ENCODE data around the gene PSTPIP1. TPM values are rescaled to one million over a fixed set of nuclear protein-coding genes. Genes with fewer than 3 reads are reported as not detected.

Gene PSTPIP1
- total and polyA plus RNA-seq, 2 of the 8 experiments (the other 6 are each of a cell fraction or from before 2014, with no cell fraction given) = 1.6 to 1.8 TPM

DNA sequence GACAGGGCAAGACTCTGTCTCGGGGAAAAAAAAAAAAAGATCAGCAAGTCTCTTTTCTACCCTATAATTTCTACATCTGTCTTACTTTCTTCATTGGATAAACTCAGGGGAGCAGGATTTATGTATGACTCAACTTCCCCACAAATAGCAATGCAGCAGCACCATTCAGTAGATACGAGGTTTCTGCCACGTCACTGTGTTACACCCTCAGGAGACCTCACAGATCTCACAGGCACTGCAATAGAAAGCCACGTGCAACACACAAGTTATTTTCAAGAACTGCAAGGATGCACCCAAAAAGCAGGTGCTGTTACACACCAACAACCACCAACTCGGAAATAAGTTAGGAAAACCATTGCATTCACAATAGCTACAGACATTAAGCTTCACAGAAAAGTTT is 45.7 kb downstream of the PSTPIP1 start:
- Histone ChIP-seq H3K23ac (ENCODE audit: insufficient read length) (no peak overlapping the region), H4K8ac (ENCODE audit: extremely low read depth, insufficient read depth, low read length) (no peak overlapping the region), H3K56ac (replicated peaks; ENCODE audit: insufficient read length, low read depth, low read length) (no peak overlapping the region), H3K27ac (ENCODE audit: low read depth, low read length) (no peak overlapping the region), H3K14ac (ENCODE audit: insufficient read length) (no peak overlapping the region), H3K9ac (replicated peaks in 1 of 4; ENCODE audit: extremely low read depth in 1 of 4, low read depth in 3 of 4, low read length in 3 of 4) (no peak overlapping the region), H3K79me1 (ENCODE audit: low read depth, low read length) (no peaks in the 10 kb centered on the region), H3K23me2 (ENCODE audit: low read depth, low read length) (no peaks in the 10 kb centered on the region), H3K27me3 (replicated peaks in 1 of 4; ENCODE audit: control insufficient read depth in 3 of 4, extremely low read depth in 1 of 4, insufficient read depth in 3 of 4, low read length in 3 of 4) (no peaks in the 10 kb centered on the region), H3K18ac (ENCODE audit: extremely low read depth, low read length) (no peak overlapping the region), H3K9me3 (ENCODE audit: insufficient read depth in 2 of 2, low read depth in 1 of 2, low read length in 1 of 2) (peaks cover 0 to 12% of the 10 kb centered on the region in 2 experiments; a peak in 1 of 4 replicates), H2BK5ac (ENCODE audit: low read depth, low read length) (no peak overlapping the region), H4K91ac (replicated peaks; ENCODE audit: insufficient read length, low read length) (no peak overlapping the region), H3K79me2 (ENCODE audit: control insufficient read depth in 1 of 2, insufficient read depth in 2 of 2, low read length in 2 of 2) (no peaks in the 10 kb centered on the region), H2AK5ac (ENCODE audit: low read depth, low read length) (no peak overlapping the region), H3K4ac (replicated peaks; ENCODE audit: insufficient read length, low read depth, low read length) (no peak overlapping the region), H4K5ac (ENCODE audit: insufficient read length, low read depth, low read length) (no peak overlapping the region), H3K4me2 (ENCODE audit: insufficient read depth in 1 of 2, low read depth in 2 of 2, low read length in 2 of 2) (no peak overlapping the region), H3K36me3 (ENCODE audit: control insufficient read depth in 2 of 4, insufficient read depth in 4 of 4, low read length in 3 of 4) (peaks cover 0 to 19% (median 8%) of the 10 kb centered on the region in 4 experiments; a peak in 7 of 8 replicates), H2BK15ac (ENCODE audit: low read length) (no peak overlapping the region), H3K4me1 (replicated peaks in 1 of 4; ENCODE audit: control insufficient read depth in 3 of 4, insufficient read depth in 4 of 4, low read length in 3 of 4) (no peaks in the 10 kb centered on the region), H2AFZ (ENCODE audit: low read length) (no peak overlapping the region), H2BK12ac (ENCODE audit: low read depth, low read length) (no peak overlapping the region), H2BK120ac (replicated peaks; ENCODE audit: low read depth, low read length) (no peak overlapping the region), H4K20me1 (replicated peaks in 1 of 2; ENCODE audit: control insufficient read depth in 1 of 2, insufficient read depth in 2 of 2, low read length in 2 of 2) (peaks cover 0 to 4% of the 10 kb centered on the region in 2 experiments), H3K4me3 (ENCODE audit: extremely low read depth in 1 of 4, insufficient read depth in 2 of 4, low read depth in 3 of 4, low read length in 4 of 4) (no peak overlapping the region), H2BK20ac (ENCODE audit: low read length) (no peak overlapping the region)
- FAIRE-seq (no peak), DNase-seq (ENCODE audit: low read depth in 1 of 2, low spot score in 2 of 2) (no peak)
- 97% methylated on average over 4 of the region's 5 CpGs; no CpG with 5 or more reads in 1 of the 2 experiments for WGBS, 2 experiments (ENCODE audit: extremely low coverage in 1 of 2, insufficient coverage in 1 of 2, insufficient read length in 1 of 2, insufficient replicate concordance in 2 of 2, low coverage in 1 of 2, low lambda C conversion rate in 2 of 2, missing lambda C conversion rate in 1 of 2)
- POLR2A ChIA-PET (ENCODE audit: partially characterized antibody) = no interaction called here
- TF ChIP-seq RXRA (IDR thresholded peaks at IDR 0.05; ENCODE audit: insufficient read depth, low read depth, low read length) (no peak), CBX5 (IDR thresholded peaks at IDR 0.05; ENCODE audit: low read depth, low read length) (no peak), NANOG (IDR thresholded peaks at IDR 0.05; ENCODE audit: insufficient read depth, low read depth, low read length, poor library complexity, severe bottlenecking) (no peak), KDM1A (IDR thresholded peaks at IDR 0.05; ENCODE audit: borderline replicate concordance, low read length) (no peak), RNF2 (IDR thresholded peaks at IDR 0.05; ENCODE audit: borderline replicate concordance, low read depth, low read length, missing control alignments, poor library complexity, severe bottlenecking) (no peak), HDAC6 (IDR thresholded peaks at IDR 0.05; ENCODE audit: low read depth, low read length) (no peak), SRF (IDR thresholded peaks at IDR 0.05; ENCODE audit: low read depth, low read length) (no peak), RAD21 (IDR thresholded peaks at IDR 0.05 in 1 of 2, conservative IDR thresholded peaks at IDR 0.05 in 1 of 2; ENCODE audit: low read depth in 2 of 2, low read length in 2 of 2) (no peak), TEAD4 (IDR thresholded peaks at IDR 0.05; ENCODE audit: low read depth, low read length) (no peak)
- CTCF ChIA-PET (ENCODE audit: partially characterized antibody) = interaction anchor here (1.1 kb wide), 1 partner anchor 10 kb away, joined by 3 read pairs; no protein-coding TSS in a partner anchor
